ENCODE data around the gene ITK. TPM values are rescaled to one million over a fixed set of nuclear protein-coding genes. Genes with fewer than 3 reads are reported as not detected.

Gene ITK
- total and polyA plus RNA-seq, 2 experiments from 2014 or later: 0.08 TPM; not detected in 1

DNA sequence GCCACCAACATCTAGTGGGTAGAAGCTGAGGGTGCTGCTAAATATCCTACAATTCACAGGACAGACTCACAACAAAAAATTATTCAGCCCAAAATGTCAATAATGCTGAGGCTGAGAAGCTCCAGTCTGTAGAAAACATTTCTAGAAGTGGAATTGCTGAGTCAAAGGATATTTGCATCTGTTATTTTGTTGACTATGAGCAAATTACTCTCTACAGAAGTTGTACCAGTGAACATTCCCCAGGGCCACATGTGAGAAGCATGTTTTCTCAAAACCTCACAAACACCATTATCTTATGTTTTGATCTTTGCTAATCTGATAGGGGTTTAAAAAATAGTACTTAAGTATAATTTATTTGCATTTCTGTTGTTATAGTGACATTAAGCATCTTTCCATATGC is 15.4 kb downstream of the ITK start:
- H3K27ac ChIP-seq (ENCODE audit: low read depth): no peak overlapping the region
- H3K36me3 ChIP-seq (ENCODE audit: insufficient read depth): no peaks in the 10 kb centered on the region
- DNase-seq (ENCODE audit: low spot score): no peak
- H3K4me3 Mint-ChIP-seq: no peak overlapping the region
- no peak overlapping the region for H2AFZ ChIP-seq
- H3K27ac Mint-ChIP-seq: no peak overlapping the region
- no peaks in the 10 kb centered on the region for H3K9me3 Mint-ChIP-seq
- no peaks in the 10 kb centered on the region for H4K20me1 ChIP-seq (replicated peaks; ENCODE audit: insufficient read depth)
- no peaks in the 10 kb centered on the region for H3K36me3 Mint-ChIP-seq (ENCODE audit: low read depth)
- H3K9me2 ChIP-seq (ENCODE audit: insufficient read depth): no peaks in the 10 kb centered on the region
- H3K27me3 ChIP-seq (ENCODE audit: insufficient read depth): no peaks in the 10 kb centered on the region
- no peak overlapping the region for H3K4me2 ChIP-seq
- no peaks in the 10 kb centered on the region for H3K27me3 Mint-ChIP-seq (ENCODE audit: insufficient read depth, low read depth, poor library complexity)
- TF ChIP-seq JUNB (IDR thresholded peaks at IDR 0.05; ENCODE audit: unreplicated experiment): no peak
- no peak for TF ChIP-seq NANOG (IDR thresholded peaks at IDR 0.05; ENCODE audit: borderline replicate concordance)
- no peaks in the 10 kb centered on the region for H3K4me1 ChIP-seq (ENCODE audit: insufficient read depth)
- ATAC-seq: no peak
- H3K4me3 ChIP-seq: no peak overlapping the region
- H3K4me1 Mint-ChIP-seq: no peaks in the 10 kb centered on the region
- H3F3A ChIP-seq (replicated peaks; ENCODE audit: low read depth): no peaks in the 10 kb centered on the region
- no peaks in the 10 kb centered on the region for H3K79me2 ChIP-seq (replicated peaks; ENCODE audit: insufficient read depth)

DNA sequence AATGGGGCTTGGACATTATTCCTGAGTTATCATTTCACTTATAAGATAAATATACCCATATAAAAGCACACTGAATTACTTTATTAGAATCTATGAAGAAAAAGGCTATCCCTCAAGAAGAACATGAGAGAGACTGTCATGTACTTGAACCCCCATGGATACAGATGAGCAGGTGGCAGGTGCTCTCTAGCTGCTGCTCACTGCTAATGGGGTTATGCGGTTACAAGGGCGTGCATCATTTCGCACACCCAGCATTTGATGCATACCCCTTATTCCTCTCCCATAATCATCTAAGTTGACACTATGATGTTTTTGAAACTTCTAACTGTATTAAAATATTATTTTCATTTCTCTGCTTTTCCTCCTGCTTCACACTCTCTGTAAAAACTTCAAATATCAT is 16.4 kb downstream of the ITK start:
- DNase-seq (ENCODE audit: low spot score): no peak
- no peak overlapping the region for H3K27ac ChIP-seq (ENCODE audit: low read depth)
- no peaks in the 10 kb centered on the region for H3K4me1 ChIP-seq (ENCODE audit: insufficient read depth)
- H4K20me1 ChIP-seq (replicated peaks; ENCODE audit: insufficient read depth): no peaks in the 10 kb centered on the region
- TF ChIP-seq, protein P1, sequence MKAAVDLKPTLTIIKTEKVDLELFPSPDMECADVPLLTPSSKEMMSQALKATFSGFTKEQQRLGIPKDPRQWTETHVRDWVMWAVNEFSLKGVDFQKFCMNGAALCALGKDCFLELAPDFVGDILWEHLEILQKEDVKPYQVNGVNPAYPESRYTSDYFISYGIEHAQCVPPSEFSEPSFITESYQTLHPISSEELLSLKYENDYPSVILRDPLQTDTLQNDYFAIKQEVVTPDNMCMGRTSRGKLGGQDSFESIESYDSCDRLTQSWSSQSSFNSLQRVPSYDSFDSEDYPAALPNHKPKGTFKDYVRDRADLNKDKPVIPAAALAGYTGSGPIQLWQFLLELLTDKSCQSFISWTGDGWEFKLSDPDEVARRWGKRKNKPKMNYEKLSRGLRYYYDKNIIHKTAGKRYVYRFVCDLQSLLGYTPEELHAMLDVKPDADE (IDR thresholded peaks at IDR 0.05): no peak
- TF ChIP-seq POLR2AphosphoS5 (IDR thresholded peaks at IDR 0.05; ENCODE audit: low read depth) (no peak), EZH2phosphoT487 (IDR thresholded peaks at IDR 0.05; ENCODE audit: unreplicated experiment) (no peak), CREB1 (CRISPR knock-in tag; IDR thresholded peaks at IDR 0.05; ENCODE audit: low read depth) (no peak)
- TF ChIP-seq, protein P2, sequence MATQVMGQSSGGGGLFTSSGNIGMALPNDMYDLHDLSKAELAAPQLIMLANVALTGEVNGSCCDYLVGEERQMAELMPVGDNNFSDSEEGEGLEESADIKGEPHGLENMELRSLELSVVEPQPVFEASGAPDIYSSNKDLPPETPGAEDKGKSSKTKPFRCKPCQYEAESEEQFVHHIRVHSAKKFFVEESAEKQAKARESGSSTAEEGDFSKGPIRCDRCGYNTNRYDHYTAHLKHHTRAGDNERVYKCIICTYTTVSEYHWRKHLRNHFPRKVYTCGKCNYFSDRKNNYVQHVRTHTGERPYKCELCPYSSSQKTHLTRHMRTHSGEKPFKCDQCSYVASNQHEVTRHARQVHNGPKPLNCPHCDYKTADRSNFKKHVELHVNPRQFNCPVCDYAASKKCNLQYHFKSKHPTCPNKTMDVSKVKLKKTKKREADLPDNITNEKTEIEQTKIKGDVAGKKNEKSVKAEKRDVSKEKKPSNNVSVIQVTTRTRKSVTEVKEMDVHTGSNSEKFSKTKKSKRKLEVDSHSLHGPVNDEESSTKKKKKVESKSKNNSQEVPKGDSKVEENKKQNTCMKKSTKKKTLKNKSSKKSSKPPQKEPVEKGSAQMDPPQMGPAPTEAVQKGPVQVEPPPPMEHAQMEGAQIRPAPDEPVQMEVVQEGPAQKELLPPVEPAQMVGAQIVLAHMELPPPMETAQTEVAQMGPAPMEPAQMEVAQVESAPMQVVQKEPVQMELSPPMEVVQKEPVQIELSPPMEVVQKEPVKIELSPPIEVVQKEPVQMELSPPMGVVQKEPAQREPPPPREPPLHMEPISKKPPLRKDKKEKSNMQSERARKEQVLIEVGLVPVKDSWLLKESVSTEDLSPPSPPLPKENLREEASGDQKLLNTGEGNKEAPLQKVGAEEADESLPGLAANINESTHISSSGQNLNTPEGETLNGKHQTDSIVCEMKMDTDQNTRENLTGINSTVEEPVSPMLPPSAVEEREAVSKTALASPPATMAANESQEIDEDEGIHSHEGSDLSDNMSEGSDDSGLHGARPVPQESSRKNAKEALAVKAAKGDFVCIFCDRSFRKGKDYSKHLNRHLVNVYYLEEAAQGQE (IDR thresholded peaks at IDR 0.05; ENCODE audit: unreplicated experiment): no peak
- no peak for ATAC-seq
- no peaks in the 10 kb centered on the region for H3K27me3 ChIP-seq (ENCODE audit: insufficient read depth)
- no peak overlapping the region for H2AFZ ChIP-seq
- H3K27me3 Mint-ChIP-seq (ENCODE audit: insufficient read depth, low read depth, poor library complexity): no peaks in the 10 kb centered on the region
- H3F3A ChIP-seq (replicated peaks; ENCODE audit: low read depth): no peaks in the 10 kb centered on the region
- H3K4me3 ChIP-seq: no peak overlapping the region
- no peaks in the 10 kb centered on the region for H3K4me1 Mint-ChIP-seq
- H3K4me2 ChIP-seq: no peak overlapping the region
- no peaks in the 10 kb centered on the region for H3K79me2 ChIP-seq (replicated peaks; ENCODE audit: insufficient read depth)
- no peaks in the 10 kb centered on the region for H3K9me3 Mint-ChIP-seq
- H3K36me3 ChIP-seq (ENCODE audit: insufficient read depth): no peaks in the 10 kb centered on the region
- no peaks in the 10 kb centered on the region for H3K9me2 ChIP-seq (ENCODE audit: insufficient read depth)
- H3K27ac Mint-ChIP-seq: no peak overlapping the region
- H3K36me3 Mint-ChIP-seq (ENCODE audit: low read depth): no peaks in the 10 kb centered on the region
- H3K4me3 Mint-ChIP-seq: no peak overlapping the region
